ENCODE measurements around the gene DDX31.
"Not testable (repeated sequence)": the region's sequence is repeated elsewhere in the genome, so short reads cannot be mapped to it uniquely, and the experiment has no call there.

The DDX31 gene

DNA sequence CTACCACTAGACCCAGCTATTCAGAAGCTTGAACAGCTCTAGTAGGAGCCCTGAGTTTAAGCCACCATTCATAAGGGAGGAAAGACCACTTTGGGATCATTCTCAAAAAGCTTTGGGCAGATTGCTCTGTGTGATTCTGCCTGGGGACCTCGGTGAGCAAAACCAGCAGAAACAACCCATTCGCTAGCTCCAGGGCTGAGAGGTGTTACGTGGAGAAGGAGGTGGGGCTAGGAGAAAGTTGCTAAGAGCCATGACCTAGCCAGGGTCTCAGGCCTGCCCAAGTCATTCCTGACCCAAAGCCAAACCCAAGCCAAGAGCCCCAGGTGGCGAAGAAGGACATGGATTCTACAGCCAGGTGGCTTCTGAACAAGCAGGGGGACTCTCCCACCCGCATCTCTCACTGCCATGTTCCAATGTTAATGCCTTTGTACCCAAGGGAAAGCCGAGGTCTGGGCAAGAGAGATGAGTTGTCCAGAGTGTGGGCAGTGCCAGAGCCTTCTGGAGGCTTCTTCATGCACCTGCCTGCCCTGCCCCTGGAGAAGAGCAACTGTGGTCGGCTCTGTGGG is 91.3 kb downstream of the DDX31 start:
- H3K4me3 ChIP-seq (ENCODE audit: low read length) = no peak overlapping the region
- no peak for TF ChIP-seq ZNF274 (IDR thresholded peaks at IDR 0.05; ENCODE audit: low read depth, low read length)

DNA sequence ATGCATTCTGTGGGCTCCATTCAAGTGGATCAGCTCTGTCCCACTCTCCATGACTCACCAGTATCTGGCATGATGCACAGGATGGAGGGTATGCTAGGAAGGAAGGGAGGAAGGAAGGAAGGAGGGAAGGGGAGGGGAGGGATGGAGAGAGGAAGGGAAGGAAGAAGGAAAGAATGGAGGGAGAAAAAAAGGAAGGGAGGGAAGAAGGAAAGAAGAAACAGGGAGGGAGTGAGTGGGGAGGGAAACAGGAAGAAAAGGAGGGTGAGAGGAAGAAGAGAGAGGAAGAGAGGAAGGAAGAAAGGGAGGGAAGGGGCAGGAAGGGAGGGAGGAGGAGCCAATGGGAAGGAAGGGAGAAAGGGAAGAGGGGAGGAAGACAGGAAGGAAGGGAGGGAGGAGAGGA is 92.7 kb downstream of the DDX31 start:
- no peak overlapping the region for H3K4me3 ChIP-seq (ENCODE audit: low read length)
- TF ChIP-seq ZNF274 (IDR thresholded peaks at IDR 0.05; ENCODE audit: low read depth, low read length) = no peak

DNA sequence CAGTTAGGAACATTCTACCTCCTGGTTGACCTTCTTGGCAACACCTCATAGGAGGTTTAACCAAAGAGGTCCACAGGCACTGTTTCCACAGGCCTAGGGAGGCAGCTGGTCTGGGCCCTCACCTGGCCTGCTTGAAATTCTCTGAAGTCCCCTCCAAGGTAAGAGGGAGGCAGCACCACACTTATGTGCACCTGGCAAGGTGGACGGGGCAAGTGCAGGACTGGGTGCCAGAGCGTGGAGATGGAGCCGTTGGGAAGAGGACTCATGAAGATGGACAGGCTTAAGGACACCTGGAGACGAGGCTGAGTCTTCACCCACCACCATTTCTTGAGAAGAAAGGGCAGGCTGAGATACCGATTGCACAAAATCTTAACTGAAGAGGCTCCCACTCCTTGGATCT is 94.0 kb downstream of the DDX31 start:
- no peak for TF ChIP-seq ZNF274 (IDR thresholded peaks at IDR 0.05; ENCODE audit: low read depth, low read length)

DNA sequence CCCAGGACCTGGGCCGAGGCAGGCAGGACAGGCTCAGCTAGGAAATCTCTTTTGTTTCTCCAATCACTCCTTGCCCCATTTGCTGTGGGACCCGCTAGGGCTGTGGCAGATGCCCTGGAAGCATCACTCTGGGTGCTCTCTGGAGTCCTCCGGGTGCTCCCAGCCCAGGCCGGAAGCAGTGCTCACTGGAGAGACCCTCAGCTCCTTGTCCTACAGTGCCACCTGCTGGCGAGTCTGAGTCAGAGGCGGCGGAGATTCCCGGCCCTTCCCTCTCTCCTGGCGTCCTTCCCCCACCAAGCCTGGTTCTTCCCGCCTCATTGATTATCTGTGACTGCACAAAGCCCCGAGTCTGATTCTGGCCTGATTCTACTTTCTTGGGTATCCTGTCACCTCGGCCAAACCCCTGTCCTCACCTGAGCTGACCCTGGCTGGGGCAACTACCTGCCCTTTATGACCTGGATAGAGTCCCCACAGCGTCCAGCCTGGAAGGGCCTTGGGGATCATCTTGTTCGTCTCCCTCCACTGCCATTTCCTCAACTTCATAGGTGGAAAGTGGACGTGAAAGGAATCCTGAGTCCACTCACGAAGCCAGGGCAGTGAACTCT is 94.7 kb downstream of the DDX31 start:
- TF ChIP-seq ZNF274 (IDR thresholded peaks at IDR 0.05; ENCODE audit: low read depth, low read length) = no peak
- H3K4me3 ChIP-seq (ENCODE audit: low read length) = no peak overlapping the region

More for the DNA sequence above, 94.0 kb downstream of the DDX31 start:
- H3K4me3 ChIP-seq (ENCODE audit: low read length) = no peak overlapping the region

DNA sequence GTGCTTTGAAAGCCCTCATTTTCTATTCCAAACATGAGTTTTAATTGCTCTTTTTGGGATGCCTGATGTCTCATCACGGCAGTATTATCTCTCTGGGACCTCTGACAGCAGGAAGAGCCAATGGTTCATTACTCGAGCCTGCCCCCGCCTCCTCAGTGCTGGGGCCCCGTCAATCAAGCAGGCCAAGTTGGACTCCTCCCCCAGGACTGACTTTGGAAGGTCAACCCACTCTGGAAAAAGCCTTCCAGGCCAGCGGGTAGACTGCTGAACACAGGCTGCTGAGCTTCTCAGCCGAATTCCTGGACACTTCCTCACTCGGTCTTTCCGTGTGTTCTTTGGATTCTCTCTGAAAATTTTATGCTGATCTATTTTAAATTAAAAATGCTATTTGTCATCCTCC is 96.9 kb downstream of the DDX31 start:
- H3K4me3 ChIP-seq (ENCODE audit: low read length) = no peak overlapping the region
- no peak for TF ChIP-seq ZNF274 (IDR thresholded peaks at IDR 0.05; ENCODE audit: low read depth, low read length)

DNA sequence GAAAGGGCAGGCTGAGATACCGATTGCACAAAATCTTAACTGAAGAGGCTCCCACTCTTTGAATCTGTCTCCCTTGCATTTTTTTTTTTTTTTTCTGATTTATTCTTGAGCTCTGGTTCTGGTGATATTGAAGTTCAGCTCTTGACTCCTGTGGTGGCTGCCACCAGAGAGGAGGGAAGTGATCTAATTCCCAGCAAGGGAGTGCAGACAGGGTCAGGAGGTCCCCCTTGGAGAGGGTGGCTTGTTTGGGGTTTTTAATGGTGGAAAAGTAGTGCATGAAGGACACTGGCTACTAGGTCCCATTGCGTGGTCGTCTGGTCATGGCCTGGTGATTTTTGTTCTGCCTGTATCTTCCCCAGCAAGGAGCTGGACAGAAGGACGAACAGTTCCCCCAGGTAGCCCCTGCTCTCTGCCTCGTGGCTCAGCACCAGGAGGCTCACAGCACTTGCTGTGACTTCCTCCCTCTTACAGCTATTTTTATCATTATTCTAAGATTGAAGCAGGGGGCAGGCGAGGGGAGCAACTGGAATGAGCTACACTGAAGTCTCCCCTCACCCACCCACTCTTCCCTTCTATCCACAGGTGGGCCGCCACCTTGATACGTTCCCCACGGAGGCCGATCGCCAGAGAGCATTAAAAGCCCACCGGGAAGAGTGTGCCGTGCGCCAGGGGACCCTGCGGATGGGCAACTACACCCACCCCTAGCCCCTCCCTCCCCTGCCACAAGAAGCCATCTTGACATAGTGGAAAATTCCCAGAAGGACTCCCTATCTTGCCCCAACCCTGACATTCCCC is 97.8 kb downstream of the DDX31 start:
- H3K4me3 ChIP-seq (ENCODE audit: low read length) = no peak overlapping the region
- no peak for TF ChIP-seq ZNF274 (IDR thresholded peaks at IDR 0.05; ENCODE audit: low read depth, low read length)

DNA sequence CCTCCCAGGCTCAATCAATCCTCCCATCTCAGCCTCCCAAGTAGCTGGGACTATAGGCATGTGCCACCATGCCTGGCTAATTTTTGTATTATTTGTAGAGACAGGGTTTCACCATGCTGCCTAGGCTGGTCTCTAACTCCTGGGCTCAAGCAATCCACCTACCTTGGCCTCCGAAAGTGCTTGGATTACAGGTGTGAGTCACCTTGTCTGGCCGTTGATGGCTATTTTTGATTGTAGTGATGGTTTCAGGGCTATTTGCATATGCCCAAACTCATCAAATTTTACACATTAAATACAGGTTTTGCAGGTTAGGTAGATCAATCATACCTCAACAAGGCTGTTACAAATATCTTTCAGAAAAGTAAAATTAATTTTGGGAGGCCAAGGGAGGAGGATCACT is 101.0 kb downstream of the DDX31 start:
- not testable (repeated sequence) for H3K4me3 ChIP-seq (ENCODE audit: low read length)

DNA sequence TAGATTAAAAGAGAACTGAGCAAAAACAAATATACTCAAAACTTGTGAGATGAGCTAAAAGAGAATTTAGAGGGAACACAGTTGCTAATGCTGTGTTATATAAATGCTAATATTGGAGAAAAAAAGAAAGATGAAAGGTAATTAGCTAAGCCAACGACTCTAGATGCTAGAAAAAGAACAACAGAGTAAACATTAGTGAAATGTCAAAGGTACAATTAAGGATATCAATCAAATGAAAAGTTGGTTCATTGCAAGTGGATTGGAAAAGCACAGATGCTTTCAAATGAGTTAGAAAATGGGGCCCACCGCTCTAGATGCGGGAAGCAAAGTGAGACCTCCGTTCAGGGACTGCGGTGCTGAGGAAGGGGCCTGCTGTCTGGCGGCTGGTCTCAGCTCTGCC is 105.3 kb downstream of the DDX31 start:
- no peak for TF ChIP-seq ZNF274 (IDR thresholded peaks at IDR 0.05; ENCODE audit: low read depth, low read length)
- H3K4me3 ChIP-seq (ENCODE audit: low read length) = no peak overlapping the region

DNA sequence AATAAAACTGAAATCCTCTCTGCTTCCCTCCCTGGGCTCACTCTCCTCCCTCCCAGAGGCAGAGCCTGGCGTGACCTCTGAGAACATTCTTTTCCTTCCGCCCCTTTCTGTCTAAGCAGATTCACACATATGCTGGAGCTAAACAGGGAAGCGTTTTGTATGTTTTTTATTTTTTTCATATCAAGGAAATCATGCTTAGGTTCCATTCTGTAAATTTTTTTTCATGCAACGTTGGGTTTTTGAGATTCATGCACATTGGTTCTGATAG is 107.5 kb downstream of the DDX31 start:
- TF ChIP-seq ZNF274 (IDR thresholded peaks at IDR 0.05; ENCODE audit: low read depth, low read length) = no peak

DNA sequence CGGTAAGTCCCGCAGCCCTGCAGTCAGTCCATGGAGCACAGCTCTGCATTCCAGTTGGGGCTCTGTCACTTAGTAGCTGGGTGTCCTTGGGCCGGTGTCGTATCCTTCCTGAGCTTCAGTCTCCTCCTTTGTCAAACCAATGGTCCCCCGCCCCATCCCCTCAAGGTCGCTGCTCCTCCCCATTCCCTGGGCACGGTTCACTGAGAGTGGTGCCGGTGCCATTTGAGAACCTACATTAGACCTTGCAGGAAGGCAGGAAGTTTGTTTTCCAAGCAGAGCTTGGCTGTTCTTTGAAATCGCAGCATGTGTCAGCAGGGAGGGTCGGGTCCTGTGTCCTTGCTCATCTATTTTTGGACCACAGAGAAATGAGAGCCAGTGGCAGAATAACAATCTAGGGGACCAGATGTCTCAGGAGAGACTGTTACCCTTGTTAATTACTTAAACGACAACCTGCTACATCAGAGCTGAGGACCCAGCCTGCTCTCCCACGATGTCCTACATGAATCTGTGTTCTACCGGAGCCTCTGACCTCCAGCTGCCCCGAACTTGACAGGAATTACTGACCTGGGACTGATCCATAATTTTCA is 109.1 kb downstream of the DDX31 start:
- H3K4me3 ChIP-seq (ENCODE audit: low read length) = no peak overlapping the region
- no peak for TF ChIP-seq ZNF274 (IDR thresholded peaks at IDR 0.05; ENCODE audit: low read depth, low read length)

More for the DNA sequence above, 107.5 kb downstream of the DDX31 start:
- H3K4me3 ChIP-seq (ENCODE audit: low read length) = no peak overlapping the region

DNA sequence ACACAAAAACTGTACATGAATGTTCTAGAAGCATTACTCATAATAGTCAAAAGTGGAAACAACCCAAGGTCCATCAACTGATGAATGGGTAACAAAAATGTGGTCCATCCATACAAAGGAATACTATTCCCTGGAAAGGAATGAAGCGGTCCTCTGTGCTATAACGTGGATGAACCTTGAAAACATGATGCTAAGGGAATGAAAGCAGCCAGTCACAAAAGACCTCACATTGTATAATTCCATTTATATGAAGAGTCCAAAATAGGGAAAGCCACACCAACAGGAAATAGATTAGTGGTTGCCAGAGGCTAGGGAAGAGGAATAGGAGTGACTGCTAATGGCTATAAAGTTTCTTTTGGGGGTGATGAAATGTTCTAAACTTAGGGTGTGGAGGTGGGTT is 110.1 kb downstream of the DDX31 start:
- no peak overlapping the region for H3K4me3 ChIP-seq (ENCODE audit: low read length)
- no peak for TF ChIP-seq ZNF274 (IDR thresholded peaks at IDR 0.05; ENCODE audit: low read depth, low read length)

DNA sequence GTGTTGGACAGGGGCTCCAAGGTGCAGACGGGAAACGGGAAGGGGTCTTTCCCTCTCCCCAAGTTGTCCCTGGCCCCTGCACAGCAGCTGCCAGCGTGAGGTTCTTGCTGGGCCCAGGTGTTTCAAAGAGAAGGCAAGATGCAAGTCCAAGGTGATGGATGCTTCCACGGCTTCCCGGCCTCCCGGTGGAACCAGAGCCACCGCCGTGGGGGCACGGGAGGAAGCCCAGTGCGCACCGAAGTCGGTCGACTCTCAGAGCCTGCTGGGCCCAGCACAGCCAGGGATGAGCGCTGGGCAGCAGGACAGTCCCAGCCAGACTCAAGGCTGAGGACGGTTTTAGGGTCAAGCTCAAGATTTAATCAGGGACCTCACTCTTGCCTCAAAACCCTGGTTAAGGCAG is 112.6 kb downstream of the DDX31 start:
- no peak for TF ChIP-seq ZNF274 (IDR thresholded peaks at IDR 0.05; ENCODE audit: low read depth, low read length)
- no peak overlapping the region for H3K4me3 ChIP-seq (ENCODE audit: low read length)

DNA sequence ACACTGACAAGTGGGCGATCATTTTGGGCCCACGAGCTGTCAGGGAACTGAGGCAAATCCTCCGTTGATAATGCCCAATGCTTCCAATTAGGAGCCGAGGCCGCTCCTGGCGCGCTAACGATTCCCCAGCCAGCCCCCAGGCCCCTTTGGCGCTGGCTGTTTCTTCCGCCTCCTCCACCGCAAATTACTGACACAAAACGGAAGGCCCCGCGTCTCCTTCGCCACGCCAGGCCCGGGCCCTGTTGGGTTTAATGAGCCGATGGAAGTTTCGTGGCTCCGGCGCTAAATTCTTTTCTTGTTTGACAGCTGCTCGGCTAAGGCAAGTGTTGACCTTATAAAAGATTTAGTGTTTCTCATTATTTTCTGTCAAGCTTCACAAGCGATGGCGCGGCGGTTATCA is 113.1 kb downstream of the DDX31 start:
- no peak for TF ChIP-seq ZNF274 (IDR thresholded peaks at IDR 0.05; ENCODE audit: low read depth, low read length)
- no peak overlapping the region for H3K4me3 ChIP-seq (ENCODE audit: low read length)

DNA sequence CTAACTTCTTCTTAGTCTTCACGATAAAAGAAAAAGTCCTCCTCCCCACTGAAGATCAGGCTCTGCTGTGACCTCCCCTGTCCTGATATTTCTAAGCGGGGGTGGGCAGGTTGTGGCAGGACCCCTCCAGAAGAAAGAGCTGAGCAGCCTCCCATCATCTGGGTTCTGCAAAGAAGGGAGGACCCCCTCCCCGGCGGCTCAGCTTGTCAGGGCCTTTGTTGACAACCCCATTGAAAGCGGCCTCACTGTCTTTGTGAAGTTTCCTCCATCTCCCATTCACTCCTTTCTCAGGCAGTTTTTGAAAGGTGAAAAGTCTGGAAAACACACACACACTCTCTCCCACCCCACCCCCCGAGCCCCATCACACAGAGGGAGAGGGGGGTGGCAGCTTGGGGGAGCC is 113.5 kb downstream of the DDX31 start:
- TF ChIP-seq ZNF274 (IDR thresholded peaks at IDR 0.05; ENCODE audit: low read depth, low read length) = no peak
- H3K4me3 ChIP-seq (ENCODE audit: low read length) = no peak overlapping the region

DNA sequence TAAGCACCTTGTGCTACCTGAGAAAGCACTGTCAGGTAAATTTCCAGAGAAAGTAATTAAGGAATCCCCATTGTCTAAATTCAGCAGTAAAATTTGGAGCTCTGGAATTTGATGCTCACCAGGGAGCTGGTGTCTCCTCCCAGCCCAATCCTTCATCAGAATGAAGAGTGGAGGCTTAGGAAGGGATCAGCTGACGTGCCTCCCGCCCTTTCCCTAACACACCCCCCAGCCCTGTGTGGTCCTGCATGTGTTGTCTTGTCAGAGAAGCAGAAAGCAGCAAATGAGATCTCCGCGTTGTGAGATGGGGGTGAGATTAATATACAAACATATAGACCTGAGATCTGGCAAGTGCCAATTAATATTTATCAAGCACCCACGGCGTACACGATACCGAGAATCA is 114.3 kb downstream of the DDX31 start:
- TF ChIP-seq ZNF274 (IDR thresholded peaks at IDR 0.05; ENCODE audit: low read depth, low read length) = no peak
- H3K4me3 ChIP-seq (ENCODE audit: low read length) = no peak overlapping the region

Data from GM08714 (cell line).